Mesenchymal stem cell (in vitro differentiated cells and primary cell): ENCODE measurements around the gene FSTL1. TPM values are rescaled to one million over a fixed set of nuclear protein-coding genes. Genes with fewer than 3 reads are reported as not detected.

Experiments used
- DNase-seq: peaks from one replicate; pipeline ENCODE4 v3.0.0-alpha.2; 2013
- H2AFZ ChIP-seq: one replicate; pipeline ENCODE4 v1.6.1; 2013; ENCODE audit warnings: low read depth, mild to moderate bottlenecking, control low read depth, inconsistent platforms, low read length, moderate library complexity
- H2AK5ac ChIP-seq: 2 replicates; pipeline ENCODE4 v1.6.1; 2013; ENCODE audit warnings: low read length, moderate library complexity, mild to moderate bottlenecking, inconsistent platforms; ENCODE audit not compliant: severe bottlenecking
- H2BK120ac ChIP-seq: one replicate; pipeline ENCODE4 v1.6.1; 2013; ENCODE audit warnings: low read depth, mild to moderate bottlenecking, inconsistent platforms, low read length, moderate library complexity
- H2BK12ac ChIP-seq, 2 experiments: one replicate each; pipeline ENCODE4 v1.6.1; 2013; ENCODE audit warnings: inconsistent platforms in 2 of 2, low read length in 2 of 2, mild to moderate bottlenecking in 2 of 2, moderate library complexity in 2 of 2, control low read depth in 1 of 2
- H2BK15ac ChIP-seq: one replicate; pipeline ENCODE4 v1.6.1; 2013; ENCODE audit warnings: mild to moderate bottlenecking, low read depth, inconsistent platforms; ENCODE audit not compliant: poor library complexity, severe bottlenecking
- H2BK5ac ChIP-seq: 2 replicates; pipeline ENCODE4 v1.6.1; 2013; ENCODE audit warnings: low read depth, mild to moderate bottlenecking, low read length, control low read depth, inconsistent platforms; ENCODE audit not compliant: poor library complexity, severe bottlenecking
- H3K14ac ChIP-seq, 2 experiments: one replicate each; pipeline ENCODE4 v1.6.1; 2013; ENCODE audit warnings: inconsistent platforms in 2 of 2, low read length in 2 of 2, control low read depth in 1 of 2, mild to moderate bottlenecking in 1 of 2, moderate library complexity in 1 of 2
- H3K18ac ChIP-seq, 2 experiments: one replicate each; pipeline ENCODE4 v1.6.1; 2013; ENCODE audit warnings: inconsistent platforms in 2 of 2, low read length in 2 of 2, control low read depth in 1 of 2, low read depth in 1 of 2, mild to moderate bottlenecking in 1 of 2
- H3K23ac ChIP-seq, 2 experiments: one replicate each; pipeline ENCODE4 v1.6.1; 2013; ENCODE audit warnings: inconsistent platforms in 2 of 2, low read length in 2 of 2, mild to moderate bottlenecking in 2 of 2, moderate library complexity in 2 of 2, control low read depth in 1 of 2
- H3K27ac ChIP-seq: 2 replicates; pipeline ENCODE4 v1.5.1; 2013; ENCODE audit warnings: mild to moderate bottlenecking, moderate library complexity, low read length, control low read depth, inconsistent platforms; ENCODE audit not compliant: poor library complexity, severe bottlenecking
- H3K27me3 ChIP-seq, 2 experiments: 2 replicates each; pipeline versions ENCODE4 v1.6.1 to v1.7.0; 2013; ENCODE audit warnings: low read length in 2 of 2, mild to moderate bottlenecking in 2 of 2, moderate library complexity in 2 of 2, control low read depth in 1 of 2, inconsistent platforms in 1 of 2; ENCODE audit not compliant: control insufficient read depth in 1 of 2, insufficient read depth in 1 of 2
- H3K36me3 ChIP-seq, 2 experiments: 2 replicates each; pipeline versions ENCODE4 v1.6.1 to v1.7.0; 2013; ENCODE audit warnings: low read length in 2 of 2, control low read depth in 1 of 2, inconsistent platforms in 1 of 2, low read depth in 1 of 2, mild to moderate bottlenecking in 1 of 2; ENCODE audit not compliant: insufficient read depth in 2 of 2, control insufficient read depth in 1 of 2
- H3K4ac ChIP-seq, 2 experiments: one replicate each; pipeline ENCODE4 v1.6.1; 2013; ENCODE audit warnings: inconsistent platforms in 2 of 2, low read length in 2 of 2, mild to moderate bottlenecking in 2 of 2, moderate library complexity in 2 of 2, control low read depth in 1 of 2, low read depth in 1 of 2
- H3K4me1 ChIP-seq: 2 replicates; pipeline ENCODE4 v1.6.1; 2013; ENCODE audit warnings: low read depth, low read length, control low read depth; ENCODE audit not compliant: control insufficient read depth, insufficient read depth
- H3K4me2 ChIP-seq: 2 replicates; pipeline ENCODE4 v1.6.1; 2013; ENCODE audit warnings: low read length, mild to moderate bottlenecking, inconsistent platforms; ENCODE audit not compliant: poor library complexity, severe bottlenecking
- H3K4me3 ChIP-seq, 2 experiments: 2 replicates each; pipeline versions ENCODE4 v1.5.1 to v1.7.0; 2013; ENCODE audit warnings: low read length in 2 of 2, mild to moderate bottlenecking in 2 of 2, control low read depth in 1 of 2, low read depth in 1 of 2; ENCODE audit not compliant: insufficient read depth in 1 of 2
- H3K79me1 ChIP-seq: replicated peaks from 2 replicates; pipeline ENCODE4 v1.6.1; 2013; ENCODE audit warnings: mild to moderate bottlenecking, control low read depth, low read length, inconsistent platforms; ENCODE audit not compliant: poor library complexity, severe bottlenecking
- H3K9ac ChIP-seq: 2 replicates; pipeline ENCODE4 v1.7.0; 2013; ENCODE audit warnings: mild to moderate bottlenecking, low read length, moderate library complexity
- H3K9me3 ChIP-seq: 2 replicates; pipeline ENCODE4 v1.7.0; 2013; ENCODE audit warnings: mild to moderate bottlenecking, low read length; ENCODE audit not compliant: control insufficient read depth
- H4K8ac ChIP-seq: one replicate; pipeline ENCODE4 v1.6.1; 2013; ENCODE audit warnings: inconsistent platforms, mild to moderate bottlenecking, low read length, moderate library complexity
- H4K91ac ChIP-seq: one replicate; pipeline ENCODE4 v1.6.1; 2013; ENCODE audit warnings: mild to moderate bottlenecking, low read length, inconsistent platforms
- WGBS: methylation state at CpG from one replicate; pipeline ENCODE4 v1.1.7; 2013; ENCODE audit warnings: mixed read lengths; 5-methylcytosine and 5-hydroxymethylcytosine counted together
- polyA plus RNA-seq, 2 experiments: library from polyadenylated mRNA; stranded (reverse); fragments of 200-250 nt; gene quantifications; one replicate each; pipeline ENCODE4 v1.2.3, GENCODE V29; 2013

FSTL1 gene
- 544 TPM for polyA plus RNA-seq (2013, experiment 1 of 2)
- 562 TPM for polyA plus RNA-seq (2013, experiment 2 of 2)

GRCh38 chr3:120450600-120451271, at the start of gene FSTL1:
Gene FSTL1, minus strand, starts transcription at chr3:120450992. Its CDS starts 246 bp downstream, at chr3:120450746.
- peak within 1 kb of the TSS; percentile 83 to 85 for H3K4me3 ChIP-seq
- H3K36me3 ChIP-seq = peaks cover 4 to 23% of the 10 kb centered on the region in 2 experiments
- H3K9me3 ChIP-seq = no peaks in the 10 kb centered on the region
- peak within 1 kb of the TSS; percentile 86 to 91 for H3K4ac ChIP-seq
- H3K23ac ChIP-seq = peak within 1 kb of the TSS in 1 of 2 experiments; percentile 46
- H4K91ac ChIP-seq = peak within 1 kb of the TSS; percentile 84
- peak within 1 kb of the TSS; percentile 96 for H4K8ac ChIP-seq
- WGBS = 0% methylated on average over 30 of the region's 78 CpGs
- H3K4me2 ChIP-seq = peak within 1 kb of the TSS; percentile 66
- H3K79me1 ChIP-seq = no peaks in the 10 kb centered on the region
- H2BK12ac ChIP-seq = peak within 1 kb of the TSS in 1 of 2 experiments; percentile 65
- no peaks in the 10 kb centered on the region for H3K27me3 ChIP-seq
- peak within 1 kb of the TSS; percentile 99 for H3K9ac ChIP-seq
- peak within 1 kb of the TSS; percentile 99 for H2BK15ac ChIP-seq
- peaks cover 9% of the 10 kb centered on the region for H3K4me1 ChIP-seq
- peak within 1 kb of the TSS in 1 of 2 experiments; percentile 94 for H3K14ac ChIP-seq
- peak within 1 kb of the TSS; percentile 76 for H3K27ac ChIP-seq
- H2BK5ac ChIP-seq = peak within 1 kb of the TSS; percentile 80
- peak within 1 kb of the TSS; percentile 93 to 95 for H3K18ac ChIP-seq
- peak within 1 kb of the TSS; percentile 30 for H2AFZ ChIP-seq
- H2AK5ac ChIP-seq = no peak within 1 kb of the TSS
- H2BK120ac ChIP-seq = peak within 1 kb of the TSS; percentile 90
- DNase-seq = peak; percentile 68

GRCh38 chr3:120498556-120499346, 48.0 kb upstream of the FSTL1 start:
- Histone ChIP-seq H3K4me1 (peaks cover 1% of the 10 kb centered on the region), H2BK12ac (no peak overlapping the region), H3K79me1 (no peaks in the 10 kb centered on the region), H2BK15ac (no peak overlapping the region), H2BK120ac (no peak overlapping the region), H3K18ac (no peak overlapping the region), H4K91ac (no peak overlapping the region), H3K23ac (no peak overlapping the region), H2AFZ (no peak overlapping the region), H3K36me3 (no peaks in the 10 kb centered on the region), H3K27me3 (no peaks in the 10 kb centered on the region), H2BK5ac (peak overlapping the region; percentile 1), H3K14ac (no peak overlapping the region), H3K27ac (peak overlapping the region; percentile 71), H2AK5ac (no peak overlapping the region), H3K4ac (no peak overlapping the region), H3K4me3 (peak overlapping the region in 1 of 2 experiments; percentile 18), H3K4me2 (no peak overlapping the region), H3K9ac (peak overlapping the region; percentile 87), H4K8ac (no peak overlapping the region), H3K9me3 (peaks cover 6% of the 10 kb centered on the region)
- 96% methylated on average over 2 of the region's 2 CpGs for WGBS
- DNase-seq = peak; percentile 92

GRCh38 chr3:120497818-120498217, 47.0 kb upstream of the FSTL1 start:
- DNase-seq = peak; percentile 10
- Histone ChIP-seq H3K4me3 (peak overlapping the region in 1 of 2 experiments; percentile 8), H2AFZ (no peak overlapping the region), H3K14ac (no peak overlapping the region), H3K36me3 (no peaks in the 10 kb centered on the region), H4K91ac (no peak overlapping the region), H3K4ac (no peak overlapping the region), H3K9ac (peak overlapping the region; percentile 87), H2BK120ac (no peak overlapping the region), H2BK12ac (no peak overlapping the region), H3K18ac (no peak overlapping the region), H3K4me1 (peaks cover 1% of the 10 kb centered on the region), H2BK5ac (no peak overlapping the region), H3K9me3 (peaks cover 6% of the 10 kb centered on the region), H3K27ac (peak overlapping the region; percentile 91), H2AK5ac (no peak overlapping the region), H4K8ac (no peak overlapping the region), H2BK15ac (no peak overlapping the region), H3K79me1 (no peaks in the 10 kb centered on the region), H3K27me3 (no peaks in the 10 kb centered on the region), H3K4me2 (no peak overlapping the region), H3K23ac (no peak overlapping the region)
- WGBS = 29% methylated on average over 1 of the region's 2 CpGs

GRCh38 chr3:120497336-120497735, 46.5 kb upstream of the FSTL1 start:
- Histone ChIP-seq H2AK5ac (no peak overlapping the region), H3K79me1 (peaks cover 1% of the 10 kb centered on the region), H2BK5ac (no peak overlapping the region), H3K9ac (peak overlapping the region; percentile 87), H3K9me3 (peaks cover 6% of the 10 kb centered on the region), H3K23ac (no peak overlapping the region), H3K4me3 (peak overlapping the region in 1 of 2 experiments; percentile 46), H4K91ac (no peak overlapping the region), H2BK15ac (no peak overlapping the region), H3K27me3 (no peaks in the 10 kb centered on the region), H2AFZ (no peak overlapping the region), H3K4me1 (peaks cover 1% of the 10 kb centered on the region), H2BK12ac (no peak overlapping the region), H2BK120ac (no peak overlapping the region), H3K27ac (peak overlapping the region; percentile 91), H3K4me2 (no peak overlapping the region), H4K8ac (no peak overlapping the region), H3K4ac (no peak overlapping the region), H3K36me3 (no peaks in the 10 kb centered on the region), H3K18ac (no peak overlapping the region), H3K14ac (no peak overlapping the region)
- peak; percentile 44 for DNase-seq
- 100% methylated on average over 1 of the region's 3 CpGs for WGBS
